HEK293 (cell line): ENCODE data around the gene GMEB2.

Experiments used
- CTCF ChIP-seq: fragments of 450-650 bp; formaldehyde crosslinking; IDR thresholded peaks from 2 replicates; pipeline ENCODE4 v1.5.1; 2016; ENCODE audit warnings: missing biosample characterization, missing genetic modification characterization
- PATZ1 ChIP-seq: fragments of 450-650 bp; formaldehyde crosslinking; IDR thresholded peaks from 2 replicates; pipeline ENCODE4 v1.5.1; 2016; ENCODE audit warnings: missing biosample characterization, missing genetic modification characterization

DNA sequence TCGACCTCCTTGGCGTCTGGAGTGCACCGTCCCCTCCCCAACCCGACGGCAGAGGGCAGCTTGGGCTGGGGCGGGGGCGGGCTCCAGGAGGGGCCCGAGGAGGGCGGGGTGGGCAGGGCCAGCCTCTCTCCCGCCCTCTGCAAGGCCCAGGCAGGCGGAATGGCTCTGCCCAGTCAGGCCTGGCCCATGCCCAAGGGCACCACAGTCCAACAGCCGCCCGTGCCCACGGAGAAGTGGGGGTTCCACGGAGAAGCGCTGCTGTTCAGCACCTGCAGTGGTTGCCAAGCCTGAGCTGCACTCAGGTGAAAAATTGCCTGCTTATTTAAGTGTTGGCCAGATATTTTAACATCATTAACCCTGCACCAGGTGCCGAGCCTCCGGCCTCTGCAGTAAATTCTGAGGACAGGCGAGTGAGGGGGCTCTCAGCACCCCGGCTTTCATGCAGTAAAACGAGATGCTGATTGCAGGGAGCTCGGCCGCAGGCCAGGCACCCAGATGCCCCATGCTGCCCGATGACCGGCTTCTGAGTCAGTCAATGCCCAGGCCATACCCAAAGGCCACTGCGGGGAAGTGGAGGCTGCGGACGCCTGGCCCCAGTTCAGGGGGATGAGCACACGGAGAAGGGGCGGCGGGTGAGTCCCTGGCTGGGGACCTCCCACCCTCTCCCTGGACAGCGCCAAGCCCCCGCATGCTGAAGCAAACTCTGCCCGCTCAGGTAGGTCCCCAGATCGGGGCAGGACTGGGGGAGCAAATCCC lies 79.0 kb downstream of the GMEB2 start, which contains the start of gene SRMS:
- TF ChIP-seq CTCF (tag by site-specific recombination): no peak
- TF ChIP-seq PATZ1 (tag by site-specific recombination): no peak
